ENCODE results near the gene ZNF75A. TPM values are rescaled to one million over a fixed set of nuclear protein-coding genes. Genes with fewer than 3 reads are reported as not detected.

The ZNF75A gene
- 6.1 and 10.2 TPM in 2 replicates for total RNA-seq

GRCh38 chr16:3305109-3306068, at the start of gene ZNF75A, which contains the start of gene TIGD7:
Gene ZNF75A (plus strand): TSS chr16:3305497. CDS start chr16:3308429, 2,932 bp downstream.
Gene TIGD7 (minus strand): TSS chr16:3305430. CDS start chr16:3300614, 4,816 bp downstream.

GRCh38 chr16:3256146-3256865, 49.0 kb upstream of the ZNF75A start, which contains the start of gene MEFV:
Gene MEFV (minus strand): TSS chr16:3256633. CDS start chr16:3256587, 46 bp downstream.

GRCh38 chr16:3282730-3283542, 22.4 kb upstream of the ZNF75A start, which contains the start of gene ZNF263:
Gene ZNF263 (plus strand): TSS chr16:3283491. CDS start chr16:3283819, 328 bp downstream.

GRCh38 chr16:3355589-3355988, 50.3 kb downstream of the ZNF75A start, which contains the start of gene OR2C1:
Gene OR2C1 (plus strand): TSS chr16:3355889. CDS start chr16:3355941, 52 bp downstream.

Other genes starting within 250 kb of the ZNF75A start
- gene IL32, start 239.9 kb upstream of the ZNF75A start, total RNA-seq = 10.1 and 10.9 TPM in 2 replicates
- gene ZSCAN10, start 206.2 kb upstream of the ZNF75A start, total RNA-seq = not detected in 2 replicates
- 18.0 and 20.3 TPM in 2 replicates for gene ZNF205, start 192.9 kb upstream of the ZNF75A start, total RNA-seq
- 4.9 and 9.0 TPM in 2 replicates for gene ZNF213, start 170.5 kb upstream of the ZNF75A start, total RNA-seq
- gene OR1F1, start 117.3 kb upstream of the ZNF75A start, total RNA-seq = 0.78 TPM in 1 of 2 replicates, not detected in the other
- gene ZNF200, start 70.3 kb upstream of the ZNF75A start, total RNA-seq = 5.0 and 5.7 TPM in 2 replicates
- gene MEFV, start 48.9 kb upstream of the ZNF75A start, total RNA-seq = under 0.01 TPM in 1 of 2 replicates, not detected in the other
- 31.0 and 34.0 TPM in 2 replicates for gene ZNF263, start 22.0 kb upstream of the ZNF75A start, total RNA-seq
- 1.5 TPM in 2 replicates for gene TIGD7, start 67 bp upstream of the ZNF75A start, total RNA-seq
- gene OR2C1, start 50.4 kb downstream of the ZNF75A start, total RNA-seq = not detected in 2 replicates
- gene ZSCAN32, start 95.5 kb downstream of the ZNF75A start, total RNA-seq = 12.0 and 14.5 TPM in 2 replicates
- gene ZNF174, start 95.7 kb downstream of the ZNF75A start, total RNA-seq = 7.4 and 8.3 TPM in 2 replicates
- gene ZNF597, start 138.0 kb downstream of the ZNF75A start, total RNA-seq = 1.2 and 1.8 TPM in 2 replicates
- gene NAA60, start 138.2 kb downstream of the ZNF75A start, total RNA-seq = 18.3 and 21.7 TPM in 2 replicates
- gene C16orf90, start 190.0 kb downstream of the ZNF75A start, total RNA-seq = not detected in 2 replicates
- 10.0 and 16.6 TPM in 2 replicates for gene CLUAP1, start 195.5 kb downstream of the ZNF75A start, total RNA-seq